Stimulated activated CD4-positive, alpha-beta T cell treated with anti-CD3 and anti-CD28 coated beads, TNF-alpha, amount 100 ng/mL, for 1 hour (primary cell): Measurements from ENCODE around the gene TGM1.
"Not testable (repeated sequence)": the region's sequence is repeated elsewhere in the genome, so short reads cannot be mapped to it uniquely, and the experiment has no call there.

Experiments
- DNase-seq, 3 donors: peaks; one replicate each; pipeline ENCODE4 v3.0.0-alpha.2; 2020; ENCODE audit warnings: low read depth in 3 of 3, low spot score in 1 of 3

TGM1 gene

DNA sequence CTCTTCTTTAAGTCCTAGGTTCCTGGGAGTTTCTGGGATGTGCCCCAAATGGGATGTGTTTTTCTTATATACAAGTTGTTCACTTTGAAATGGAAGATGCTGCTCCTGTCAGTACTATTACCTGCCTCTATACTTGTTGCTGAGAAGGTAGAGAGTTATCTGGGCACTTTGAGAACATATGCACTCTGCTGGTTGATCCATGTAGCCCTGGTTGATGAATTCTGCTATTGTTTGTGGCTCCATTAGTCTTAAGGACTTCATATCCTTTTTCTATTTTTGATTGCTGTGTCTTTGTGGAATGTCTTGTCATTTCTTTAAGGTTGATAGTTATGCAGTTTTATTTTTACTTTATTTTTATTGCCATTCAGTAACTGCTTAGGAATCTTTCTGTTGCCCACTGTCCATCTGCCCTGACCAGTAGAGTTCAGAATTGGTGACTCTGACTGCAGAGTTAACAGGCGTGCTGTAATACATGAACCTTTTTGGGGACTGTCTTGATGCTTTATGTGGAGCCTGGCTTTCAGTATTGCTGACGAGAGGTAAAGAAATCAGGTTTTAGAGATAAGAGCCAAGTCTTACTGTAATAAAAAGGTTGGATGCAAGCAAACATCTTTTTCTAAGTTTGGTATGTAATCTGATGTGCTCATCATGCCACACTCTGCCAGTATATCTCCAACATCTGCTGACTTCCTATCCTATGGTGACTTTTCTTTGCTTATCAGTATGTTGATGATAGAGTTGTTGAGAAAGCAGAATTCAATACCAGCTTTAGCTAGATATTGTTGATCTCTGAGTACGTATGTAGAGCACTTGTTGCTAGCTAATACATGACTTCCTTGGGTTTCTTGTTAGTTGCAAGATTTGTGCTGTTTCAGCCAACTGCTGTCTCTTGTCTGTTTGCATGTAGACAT lies 28.6 kb downstream of the TGM1 start:
- DNase-seq = no peak

DNA sequence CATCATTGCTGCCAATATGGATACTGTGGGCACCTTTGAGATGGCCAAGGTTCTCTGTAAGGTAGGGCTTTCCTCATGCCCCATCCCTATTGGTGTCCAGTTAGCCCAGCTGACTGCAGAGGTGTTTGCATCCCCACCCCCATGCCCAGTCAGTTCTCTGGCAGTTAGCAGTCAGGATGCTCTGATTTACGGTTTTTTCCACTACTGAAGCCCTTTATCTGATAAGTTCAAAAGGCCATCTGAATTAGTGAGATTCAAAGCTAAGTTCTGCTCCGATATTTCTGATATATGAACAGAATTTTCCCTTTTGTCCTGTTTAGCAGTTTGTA lies 29.5 kb downstream of the TGM1 start:
- DNase-seq = no peak

DNA sequence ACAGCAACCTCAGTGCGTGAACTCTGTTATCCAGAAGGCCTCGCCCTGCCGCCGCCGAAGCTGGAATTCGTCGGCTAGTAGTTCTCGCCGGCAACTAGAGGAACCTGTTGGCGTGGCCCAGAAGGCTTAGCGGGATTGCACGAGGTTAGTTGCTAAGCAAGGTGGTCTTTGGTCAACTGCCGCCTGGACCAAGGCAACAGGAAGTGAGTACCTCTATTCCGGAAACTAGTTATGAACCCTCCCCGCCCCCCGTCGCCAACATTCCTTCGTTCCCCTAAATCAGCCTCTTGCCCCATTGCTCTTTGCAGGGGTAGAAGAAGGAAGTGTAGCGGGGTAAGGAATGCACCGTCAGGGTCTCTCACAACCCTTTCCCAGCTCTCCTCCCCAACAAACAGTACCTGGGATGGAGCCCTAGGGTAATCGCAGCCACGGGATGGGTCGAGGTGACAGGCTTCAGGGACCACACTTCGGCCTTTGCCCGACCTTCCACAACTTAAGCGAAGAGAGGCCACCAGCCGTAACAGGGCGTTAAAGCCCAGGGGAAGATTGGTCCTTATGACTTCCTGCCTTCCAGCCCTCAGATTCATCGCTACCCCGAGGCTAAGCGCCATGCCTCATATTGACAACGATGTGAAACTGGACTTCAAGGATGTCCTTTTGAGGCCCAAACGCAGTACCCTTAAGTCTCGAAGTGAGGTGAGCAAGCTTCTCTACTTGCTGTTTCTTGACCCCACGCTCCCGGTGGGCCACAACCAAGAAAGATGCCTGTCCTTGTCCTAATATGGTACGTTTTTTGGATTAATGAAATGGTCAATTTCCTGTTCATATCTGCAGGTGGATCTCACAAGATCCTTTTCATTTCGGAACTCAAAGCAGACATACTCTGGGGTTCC lies 30.1 kb downstream of the TGM1 start, which contains the start of gene GMPR2:
TSS of gene GMPR2 (plus strand) at position 285 of the 893 bp plus-strand sequence. CDS start at position 610, 325 bp downstream.
- DNase-seq = no peak

- peak; percentile 64 to 79 (median 70) for DNase-seq
These were observed 30.8 kb downstream of the TGM1 start, which contains the start of gene NEDD8 for GRCh38 chr14:24232121-24232644. Gene NEDD8 (minus strand): TSS chr14:24232367. CDS start chr14:24232267, 100 bp downstream.

GRCh38 chr14:24231263-24232120 lies 31.5 kb downstream of the TGM1 start:
- no peak for DNase-seq

DNA sequence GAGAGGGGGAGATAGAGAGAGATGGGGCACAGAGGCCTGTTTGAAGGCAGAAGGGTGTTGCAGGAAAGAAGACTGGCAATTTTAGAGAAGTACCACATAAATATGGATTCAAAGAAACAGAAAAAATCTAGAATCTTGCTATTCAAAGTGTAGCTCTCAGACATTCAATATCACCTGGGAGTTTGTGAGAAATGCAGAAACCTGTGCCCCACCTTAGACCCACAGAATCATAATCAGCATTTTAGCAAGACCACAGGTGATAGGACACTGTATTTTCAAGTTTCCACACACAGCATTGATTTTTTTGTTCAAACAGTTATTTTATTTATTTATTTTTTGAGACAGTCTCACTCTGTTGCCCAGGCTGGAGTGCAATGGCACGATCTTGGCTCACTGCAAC lies 34.1 kb downstream of the TGM1 start:
- no peak for DNase-seq

- no peak for DNase-seq
These were observed 36.5 kb downstream of the TGM1 start for GRCh38 chr14:24226473-24226872.

DNA sequence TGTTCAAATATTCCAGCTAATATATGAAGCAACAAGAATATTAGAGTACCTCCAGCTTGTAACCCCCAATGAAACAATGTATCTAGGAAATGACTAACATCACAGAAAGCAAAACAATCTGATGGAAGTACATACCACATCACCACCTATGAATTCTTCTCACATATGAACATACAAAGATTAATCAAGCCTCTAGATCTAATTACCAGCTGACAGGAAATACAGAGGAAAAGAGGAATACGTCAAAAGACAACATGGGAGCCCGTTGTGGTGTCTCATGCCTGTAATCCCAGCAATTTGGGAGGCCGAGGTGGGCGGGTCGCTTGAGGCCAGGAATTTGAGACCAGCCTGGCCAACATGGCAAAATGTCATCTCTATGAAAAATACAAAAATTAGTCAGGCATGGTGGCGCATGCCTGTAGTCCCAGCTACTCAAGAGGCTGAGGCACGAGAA lies 38.3 kb downstream of the TGM1 start:
- no peak for DNase-seq

DNA sequence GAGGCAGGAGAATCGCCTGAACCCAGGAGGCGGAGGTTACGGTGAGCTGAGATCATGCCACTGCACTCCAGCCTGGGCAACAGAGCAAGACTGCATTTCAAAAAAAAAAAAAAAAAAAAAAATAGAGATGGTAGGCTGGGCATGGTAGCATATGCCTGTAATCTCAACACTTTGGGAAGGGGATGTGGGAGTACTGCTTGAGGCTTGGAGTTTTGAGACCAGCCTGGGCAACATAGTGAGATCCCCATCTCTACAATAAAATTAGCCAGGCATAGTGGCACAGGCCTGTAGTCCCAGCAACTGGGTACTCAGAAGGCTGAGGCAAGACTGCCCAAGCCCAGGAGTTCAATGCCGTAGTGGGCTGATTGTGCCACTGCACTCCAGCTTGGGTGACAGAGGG lies 40.0 kb downstream of the TGM1 start:
- not testable (repeated sequence) for DNase-seq

DNA sequence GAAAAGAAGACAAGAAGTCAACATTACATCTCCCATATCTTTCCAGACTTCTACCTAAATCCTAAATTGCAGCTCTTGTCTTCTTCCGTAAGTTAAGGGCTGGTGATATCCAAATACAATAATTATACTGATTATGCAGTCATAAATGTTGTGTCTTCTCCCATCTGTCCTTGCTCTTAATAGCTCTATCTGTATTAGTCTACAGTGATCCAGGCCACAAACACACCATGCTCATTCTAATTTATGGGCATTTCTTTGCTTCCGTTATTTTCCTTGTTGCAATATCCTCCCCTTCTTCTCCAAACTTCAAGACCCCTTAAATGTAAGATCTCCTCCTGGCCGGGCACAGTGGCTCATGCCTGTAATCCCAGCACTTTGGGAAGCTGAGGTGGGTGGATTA lies 43.5 kb downstream of the TGM1 start:
- DNase-seq = no peak

- no peak for DNase-seq
These were observed 43.9 kb downstream of the TGM1 start for GRCh38 chr14:24219080-24219479.

DNA sequence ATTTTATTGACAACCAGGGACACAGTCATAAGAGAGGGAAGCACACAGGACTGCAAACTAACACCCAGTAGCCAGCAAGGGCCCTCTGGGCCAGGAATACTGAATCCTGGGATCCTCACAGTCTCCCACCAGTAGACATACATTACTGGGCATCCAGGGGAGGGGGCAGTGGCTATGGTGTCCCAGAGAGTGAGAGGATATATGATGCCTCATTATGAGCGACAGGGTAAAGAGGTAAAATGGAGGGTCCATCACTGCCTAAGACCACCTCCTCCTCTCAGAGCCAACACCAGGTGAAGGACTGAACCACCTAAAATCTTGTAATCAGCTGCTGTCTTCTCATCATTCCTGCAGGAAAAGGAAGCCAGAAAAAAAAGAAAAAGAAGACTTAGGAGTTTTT lies 46.1 kb downstream of the TGM1 start:
- DNase-seq = not testable (repeated sequence)

DNA sequence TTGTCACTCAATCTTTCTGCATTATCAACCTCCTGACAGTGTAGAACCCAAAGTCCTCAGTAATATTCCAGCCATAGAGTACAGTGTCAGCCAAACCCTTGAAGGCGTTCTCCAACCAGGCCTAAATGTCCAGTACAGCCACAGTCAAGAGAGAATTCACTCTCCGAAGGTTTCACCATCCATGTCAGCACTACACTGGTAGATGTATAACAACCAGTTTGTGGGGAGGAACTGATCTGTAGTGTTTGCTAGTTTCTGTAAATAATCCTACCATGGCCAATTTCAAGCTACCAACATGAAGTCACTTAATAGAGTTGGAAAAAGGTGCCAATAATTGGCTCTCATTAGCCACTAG lies 46.7 kb downstream of the TGM1 start:
- no peak for DNase-seq

GRCh38 chr14:24215495-24216344 lies 47.3 kb downstream of the TGM1 start, which contains the start of gene MDP1:
Gene MDP1 (minus strand): TSS chr14:24216066. CDS start chr14:24215955, 111 bp downstream.
- DNase-seq = peak; percentile 66 to 72 (median 71)

GRCh38 chr14:24213866-24214662 lies 48.9 kb downstream of the TGM1 start:
- no peak for DNase-seq

GRCh38 chr14:24212924-24213865 lies 49.8 kb downstream of the TGM1 start, which contains the start of gene CHMP4A:
Gene CHMP4A (minus strand): TSS chr14:24213488. CDS start chr14:24213439, 49 bp downstream.
- peak; percentile 84 to 91 (median 84) for DNase-seq

- no peak for DNase-seq
These were observed 51.7 kb downstream of the TGM1 start for GRCh38 chr14:24211311-24211710.
